Fibroblast of skin of left biceps (primary cell): ENCODE measurements around the gene AGPS.
"Not testable (repeated sequence)": the region's sequence is repeated elsewhere in the genome, so short reads cannot be mapped to it uniquely, and the experiment has no call there.

Experiments
- DNase-seq, 2 experiments: peaks; one replicate each; pipeline ENCODE4 v3.0.0-alpha.2; 2013; ENCODE audit warnings: low read depth in 2 of 2

The AGPS gene

GRCh38 chr2:177392373-177393202 is at the start of gene AGPS:
Gene AGPS, plus strand, starts transcription at chr2:177392773. Its CDS starts 17 bp downstream, at chr2:177392790.
- no peak for DNase-seq

DNA sequence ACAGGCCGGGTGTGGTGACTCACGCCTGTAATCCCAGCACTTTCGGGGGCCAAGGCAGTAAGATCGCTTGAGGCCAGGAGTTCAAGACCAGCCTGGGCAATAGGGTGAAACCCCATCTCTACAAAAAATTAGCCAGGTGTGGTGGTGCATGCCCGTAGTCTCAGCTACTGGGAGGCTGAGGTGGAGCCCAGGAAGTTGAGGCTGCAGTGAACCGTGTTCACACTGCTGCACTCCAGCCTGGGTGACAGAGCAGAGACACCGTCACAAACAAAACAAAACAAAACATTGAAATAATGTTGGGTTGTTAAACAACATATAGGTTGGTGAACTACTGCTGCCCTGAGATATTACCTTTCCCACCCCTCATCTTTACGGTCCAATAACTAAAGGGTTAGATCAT is 48.8 kb upstream of the AGPS start:
- DNase-seq = no peak

GRCh38 chr2:177344316-177344715 is 48.3 kb upstream of the AGPS start:
- DNase-seq = no peak

- DNase-seq = no peak
Measured at GRCh38 chr2:177346192-177346591, 46.4 kb upstream of the AGPS start.

GRCh38 chr2:177347570-177347969 is 45.0 kb upstream of the AGPS start:
- no peak for DNase-seq

- DNase-seq = no peak
Measured at GRCh38 chr2:177348118-177348654, 44.4 kb upstream of the AGPS start.

DNA sequence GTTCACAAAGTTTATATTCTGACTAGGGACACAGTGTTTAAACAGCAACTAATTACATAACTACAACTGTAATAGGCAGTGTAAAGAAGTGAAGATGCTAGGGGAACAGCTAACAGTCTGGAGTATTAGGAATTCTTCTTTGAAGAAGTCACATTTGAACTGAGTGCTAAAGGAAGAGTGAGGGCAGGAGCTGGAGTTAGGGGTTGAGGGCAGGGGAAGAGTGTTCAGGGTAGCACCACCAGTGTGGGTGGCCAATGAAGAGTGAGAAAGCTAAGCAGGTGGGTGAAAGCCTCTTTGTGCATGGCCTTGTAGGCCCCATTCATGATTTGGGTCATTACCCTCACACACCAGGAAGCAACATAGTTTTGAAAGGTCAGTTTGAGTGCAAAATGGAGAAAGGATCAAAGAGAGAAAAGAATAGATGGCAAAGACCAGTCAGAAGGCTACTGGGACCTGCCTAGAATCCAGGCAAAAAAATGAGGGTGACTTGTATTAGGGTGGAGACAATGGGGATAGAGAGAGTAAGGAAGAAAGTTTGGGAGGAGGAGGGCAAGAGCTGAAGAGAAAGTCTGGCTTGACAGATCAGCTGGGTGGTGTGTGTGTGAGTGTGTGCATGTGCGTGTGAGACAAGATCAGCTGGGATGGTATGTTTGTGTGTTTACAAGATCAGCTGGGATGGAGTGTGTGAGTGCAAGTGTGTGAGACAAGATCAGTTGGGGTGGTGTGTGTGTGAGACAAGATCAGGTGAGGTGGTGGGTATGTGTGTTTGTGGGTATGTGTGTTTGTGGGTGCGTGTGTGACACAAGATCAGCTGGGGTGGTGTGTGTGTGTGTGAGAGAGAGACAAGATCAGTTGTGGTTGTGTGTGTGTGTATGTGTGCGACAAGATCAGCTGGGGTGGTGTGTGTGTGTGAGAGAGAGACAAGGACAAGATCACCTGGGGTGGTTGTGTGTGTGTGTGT is 43.6 kb upstream of the AGPS start:
- no peak for DNase-seq

DNA sequence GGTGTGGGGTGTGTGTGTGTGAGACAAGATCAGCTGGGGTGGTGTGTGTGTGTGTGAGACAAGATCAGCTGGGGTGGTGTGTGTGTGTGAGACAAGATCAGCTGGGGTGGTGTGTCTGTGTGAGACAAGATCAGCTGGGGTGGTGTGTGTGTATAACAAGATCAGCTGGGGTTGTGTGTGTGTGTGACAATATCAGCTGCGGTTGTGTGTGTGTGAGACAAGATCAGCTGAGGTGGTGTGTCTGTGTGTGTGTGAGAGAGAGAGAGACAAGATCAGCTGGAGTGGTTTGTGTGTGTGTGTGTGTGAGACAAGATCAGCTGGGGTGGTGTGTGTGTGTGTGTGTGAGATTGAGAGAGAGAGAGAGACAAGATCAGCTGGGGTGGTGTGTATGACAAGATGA is 41.9 kb upstream of the AGPS start:
- not testable (repeated sequence) for DNase-seq

GRCh38 chr2:177351121-177351520 is 41.5 kb upstream of the AGPS start:
- DNase-seq = not testable (repeated sequence)

DNA sequence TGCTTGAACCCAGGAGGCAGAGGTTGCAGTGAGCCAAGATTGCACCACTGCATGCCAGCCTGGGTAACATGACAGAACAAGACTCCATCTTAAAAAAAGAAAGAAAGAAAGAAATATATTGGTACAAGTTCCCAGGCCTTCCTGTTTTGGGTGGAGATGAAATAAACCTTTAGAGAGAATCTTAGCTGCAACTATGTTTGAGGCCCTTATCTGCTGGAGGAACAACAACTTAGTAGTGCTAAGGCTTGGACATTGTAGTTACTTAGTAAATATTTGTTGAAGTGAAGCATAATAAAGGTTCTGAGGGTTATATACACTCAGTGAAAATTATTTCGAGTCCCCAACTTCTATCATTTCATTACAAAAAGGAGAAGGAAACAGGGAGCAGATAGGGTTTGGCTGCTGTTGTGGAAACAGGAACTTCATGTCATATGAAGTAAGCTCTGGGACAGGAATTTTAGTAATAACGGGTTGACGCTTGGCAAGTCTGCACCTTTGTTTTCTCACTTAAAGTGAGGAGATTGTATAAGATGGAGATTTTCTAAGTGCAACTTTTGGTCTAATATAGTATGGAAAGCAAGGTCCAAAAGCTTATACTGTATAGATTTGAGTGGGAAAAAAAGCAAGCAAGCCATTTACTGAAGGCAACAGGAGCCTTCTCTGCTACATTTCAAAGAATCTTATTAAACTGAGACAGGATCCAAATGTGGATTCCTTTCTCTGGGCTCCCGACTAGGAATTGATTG is 40.0 kb upstream of the AGPS start:
- no peak for DNase-seq

GRCh38 chr2:177353187-177353478 is 39.4 kb upstream of the AGPS start:
- DNase-seq = peak; percentile 70 to 72

DNA sequence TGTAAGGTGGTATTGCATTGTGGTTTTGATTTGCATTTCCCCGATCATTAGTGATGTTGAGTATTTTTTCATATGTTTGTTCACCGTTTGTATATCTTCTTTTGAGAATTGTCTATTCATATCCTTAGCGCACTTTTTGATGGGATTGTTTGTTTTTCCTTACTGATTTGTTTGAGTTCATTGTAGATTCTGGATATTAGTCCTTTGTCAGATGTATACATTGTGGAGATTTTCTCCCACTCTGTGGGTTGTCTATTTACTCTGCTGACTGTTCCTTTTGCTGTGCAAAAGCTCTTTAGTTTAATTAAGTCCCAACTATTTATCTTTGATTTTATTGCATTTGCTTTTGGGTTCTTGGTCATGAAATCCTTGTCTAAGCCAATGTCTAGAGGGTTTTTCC is 38.0 kb upstream of the AGPS start:
- DNase-seq = not testable (repeated sequence)

- no peak for DNase-seq
Measured at GRCh38 chr2:177355874-177356273, 36.7 kb upstream of the AGPS start.

DNA sequence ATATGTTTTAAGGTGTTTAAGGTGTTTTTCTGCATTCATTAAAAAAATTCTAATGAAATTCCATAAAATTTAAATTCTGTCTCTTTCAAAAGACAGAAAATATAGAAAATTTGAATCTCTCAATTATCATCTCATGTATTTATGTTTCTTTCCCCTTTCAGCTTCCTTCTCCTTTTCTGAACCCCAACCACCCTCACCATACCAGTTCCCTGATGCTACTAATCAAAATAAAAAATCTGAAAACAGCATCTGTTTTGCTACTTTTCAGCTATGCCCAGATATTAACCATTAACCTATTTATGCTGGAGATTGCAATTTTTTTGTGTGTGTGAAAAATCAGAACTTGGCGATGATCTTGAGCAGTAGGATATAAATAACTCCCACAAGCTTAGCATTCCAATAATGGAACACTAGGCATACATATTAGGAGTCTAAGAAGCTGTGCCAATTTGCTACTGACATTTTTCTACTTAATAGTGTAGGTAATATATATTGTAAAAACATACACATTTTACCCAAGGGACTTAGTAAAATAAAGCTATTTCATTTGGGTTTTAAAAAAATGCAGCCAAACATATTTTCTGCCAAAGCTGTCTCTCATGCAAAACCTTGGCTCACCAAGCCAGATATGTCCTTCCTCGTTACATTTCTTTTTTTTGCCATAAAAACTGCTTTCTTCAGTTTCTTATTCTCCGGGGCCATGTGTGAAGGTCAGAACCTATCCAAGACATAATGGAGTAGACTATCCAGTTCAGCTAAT is 32.6 kb upstream of the AGPS start:
- peak in 1 of 2 experiments; percentile 50 for DNase-seq

DNA sequence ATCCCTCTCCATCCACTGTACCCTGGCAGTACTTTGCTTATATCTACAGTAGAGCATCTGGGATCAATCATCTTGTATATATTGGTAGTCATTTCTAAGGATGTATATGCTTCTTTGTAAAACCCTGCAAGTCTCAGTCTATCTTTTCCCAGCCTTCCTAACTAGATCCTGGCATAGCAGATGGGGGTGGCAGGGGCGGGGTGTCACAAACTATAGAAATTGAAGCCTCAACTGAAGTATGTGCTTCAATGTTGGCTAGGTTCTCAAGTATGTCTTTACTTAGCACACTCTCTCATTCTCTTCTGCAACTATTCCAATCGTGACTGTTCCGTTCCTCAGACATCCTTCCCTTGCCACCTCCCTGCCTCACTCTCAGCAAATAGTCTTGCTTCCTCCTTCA is 30.1 kb upstream of the AGPS start:
- no peak for DNase-seq

DNA sequence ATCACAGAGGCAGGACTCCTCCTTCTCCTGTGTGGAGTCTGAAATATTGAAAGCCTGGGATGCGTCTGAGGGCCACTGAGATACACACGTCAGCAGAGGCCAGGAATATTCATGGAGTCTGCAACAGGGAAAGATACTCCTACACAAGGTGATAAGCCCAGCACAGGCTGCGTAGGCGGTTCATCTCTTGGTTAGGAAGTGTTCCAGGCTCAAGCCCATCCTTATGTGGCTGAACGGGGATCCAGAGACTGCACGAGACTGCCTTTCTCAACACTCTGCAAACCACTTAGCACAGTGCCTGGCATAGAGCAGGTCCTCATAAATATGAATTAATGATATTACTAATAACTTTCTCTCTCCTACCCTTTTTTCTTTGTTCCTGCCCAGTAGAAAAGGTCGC is 29.2 kb upstream of the AGPS start:
- DNase-seq = no peak

GRCh38 chr2:177365764-177366163 is 26.8 kb upstream of the AGPS start:
- DNase-seq = not testable (repeated sequence)

GRCh38 chr2:177368023-177368422 is 24.6 kb upstream of the AGPS start:
- DNase-seq = not testable (repeated sequence)

DNA sequence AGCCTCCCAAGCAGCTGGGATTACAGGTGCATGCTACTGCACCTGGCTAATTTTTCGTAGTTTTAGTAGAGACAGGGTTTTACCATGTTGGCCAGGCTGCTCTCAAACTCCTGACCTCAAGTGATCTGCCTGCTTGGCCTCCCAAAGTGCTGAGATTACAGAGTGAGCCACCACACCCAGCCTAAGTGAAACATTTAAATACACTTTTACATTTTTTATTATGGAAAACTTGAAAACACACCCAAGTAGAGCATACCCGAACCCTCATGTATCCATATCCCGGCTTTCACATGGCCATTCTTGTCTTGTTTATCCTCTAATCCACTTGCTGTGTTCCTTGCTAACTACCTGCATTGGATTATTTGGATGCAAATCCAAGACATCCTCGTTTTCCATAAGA is 13.2 kb upstream of the AGPS start:
- no peak for DNase-seq

DNA sequence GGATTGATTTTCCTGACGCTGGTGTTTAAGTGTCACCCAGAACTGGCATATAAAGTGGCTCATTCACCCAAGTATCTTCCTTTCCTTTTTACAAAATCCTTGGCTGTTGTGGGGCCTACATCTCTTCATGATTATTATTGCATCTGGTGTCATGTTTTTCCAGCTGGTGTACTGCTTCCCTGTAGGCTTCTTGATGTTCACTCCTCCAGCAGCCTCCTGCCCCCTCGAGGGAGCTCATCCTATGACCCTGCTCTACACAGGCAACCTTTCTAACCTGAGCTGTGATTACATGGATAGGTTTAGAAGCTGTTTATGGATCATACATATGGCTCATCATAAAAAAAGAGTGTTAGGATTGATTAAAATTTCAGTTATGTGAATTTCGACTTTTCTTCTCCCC is 12.4 kb upstream of the AGPS start:
- no peak for DNase-seq

GRCh38 chr2:177383935-177384334 is 8.6 kb upstream of the AGPS start:
- DNase-seq = no peak
